SK-N-SH treated with all-trans-retinoic acid at 6 μM for 48 hours (cell line): ENCODE data around the gene C2orf81.
A peak's percentile ranks its signal among the peaks of the same experiment; 100 is the strongest.

ENCODE experiments used
- ATAC-seq: fragments of 200-7000 bp; cut with Tn5 transposase; 3 replicates; pipeline ENCODE4 v1.9.1; 2020; ENCODE audit warnings: mild to moderate bottlenecking, moderate library complexity
- ARNTL ChIP-seq: fragments of 450-650 bp; formaldehyde crosslinking; IDR thresholded peaks from 2 replicates; pipeline ENCODE4 v1.5.0; 2020; ENCODE audit warnings: low read depth, mild to moderate bottlenecking, moderate library complexity, borderline replicate concordance
- BACH2 ChIP-seq: fragments of 250-450 bp; sonication (Bioruptor Pico); IDR thresholded peaks from 2 replicates; pipeline ENCODE4 v1.9.0; 2021; ENCODE audit warnings: mild to moderate bottlenecking, borderline replicate concordance
- CSDC2 ChIP-seq: fragments of 250-450 bp; sonication (Bioruptor Pico); IDR thresholded peaks from 2 replicates; pipeline ENCODE4 v1.5.0; 2020; ENCODE audit warnings: mild to moderate bottlenecking, moderate library complexity
- ESRRG ChIP-seq: fragments of 250-450 bp; sonication (Bioruptor Pico); IDR thresholded peaks from 2 replicates; pipeline ENCODE4 v1.6.1; 2021; ENCODE audit warnings: mild to moderate bottlenecking
- GLIS3 ChIP-seq: fragments of 250-450 bp; sonication (Bioruptor Pico); IDR thresholded peaks from 2 replicates; pipeline ENCODE4 v1.5.0; 2020; ENCODE audit warnings: mild to moderate bottlenecking, moderate library complexity
- ISL1 ChIP-seq: fragments of 250-450 bp; sonication (Bioruptor Pico); IDR thresholded peaks from 2 replicates; pipeline ENCODE4 v2.1.2; 2022; ENCODE audit warnings: mild to moderate bottlenecking, moderate library complexity
- OSR1 ChIP-seq: fragments of 250-450 bp; sonication (Bioruptor Pico); IDR thresholded peaks from 2 replicates; pipeline ENCODE4 v1.8.0; 2022; ENCODE audit warnings: moderate library complexity, mild to moderate bottlenecking, inconsistent platforms
- RARB ChIP-seq: fragments of 250-450 bp; sonication (Bioruptor Pico); IDR thresholded peaks from 2 replicates; pipeline ENCODE4 v1.8.0; 2021; ENCODE audit warnings: mild to moderate bottlenecking, moderate library complexity
- SNAI2 ChIP-seq: fragments of 250-450 bp; sonication (Bioruptor Pico); IDR thresholded peaks from 2 replicates; pipeline ENCODE4 v1.5.0; 2020; ENCODE audit warnings: mild to moderate bottlenecking, moderate library complexity
- TCF4 ChIP-seq: fragments of 250-450 bp; sonication (Bioruptor Pico); IDR thresholded peaks from 2 replicates; pipeline ENCODE4 v1.8.0; 2021; ENCODE audit warnings: mild to moderate bottlenecking, moderate library complexity, borderline replicate concordance
- ZC3H10 ChIP-seq: fragments of 250-450 bp; sonication (Bioruptor Pico); IDR thresholded peaks from 2 replicates; pipeline ENCODE4 v1.5.1; 2021; ENCODE audit warnings: mild to moderate bottlenecking, moderate library complexity
- ZFP3 ChIP-seq: fragments of 250-450 bp; sonication (Bioruptor Pico); IDR thresholded peaks from 2 replicates; pipeline ENCODE4 v1.5.0; 2020; ENCODE audit warnings: mild to moderate bottlenecking, moderate library complexity
- ZNF565 ChIP-seq: fragments of 450-650 bp; formaldehyde crosslinking; conservative IDR thresholded peaks from 2 replicates; pipeline ENCODE4 v1.5.0; 2020; ENCODE audit warnings: low read depth, mild to moderate bottlenecking, moderate library complexity
- ZNF70 ChIP-seq: fragments of 450-650 bp; formaldehyde crosslinking; IDR thresholded peaks from 2 replicates; pipeline ENCODE4 v1.5.0; 2020; ENCODE audit warnings: mild to moderate bottlenecking, moderate library complexity
- ZNF8 ChIP-seq: fragments of 450-650 bp; formaldehyde crosslinking; IDR thresholded peaks from 2 replicates; pipeline ENCODE4 v1.5.0; 2020; ENCODE audit warnings: mild to moderate bottlenecking, moderate library complexity
- TF ChIP-seq, protein P1 (sequence below): fragments of 250-450 bp; sonication (Bioruptor Pico); IDR thresholded peaks from 2 replicates; pipeline ENCODE4 v1.5.1; 2020; ENCODE audit warnings: low read depth, mild to moderate bottlenecking, moderate library complexity
- TF ChIP-seq, protein P2 (sequence below): fragments of 250-450 bp; sonication (Bioruptor Pico); IDR thresholded peaks from 2 replicates; pipeline ENCODE4 v1.5.1; 2021; ENCODE audit warnings: mild to moderate bottlenecking, moderate library complexity
- TF ChIP-seq, protein P3 (sequence below): fragments of 250-450 bp; sonication (Bioruptor Pico); IDR thresholded peaks from 2 replicates; pipeline ENCODE4 v1.5.0; 2020; ENCODE audit warnings: mild to moderate bottlenecking, moderate library complexity
- TF ChIP-seq, protein P4 (sequence below): fragments of 250-450 bp; sonication (Bioruptor Pico); IDR thresholded peaks from 2 replicates; pipeline ENCODE4 v1.8.0; 2020; ENCODE audit warnings: mild to moderate bottlenecking, moderate library complexity, borderline replicate concordance

C2orf81 gene

DNA sequence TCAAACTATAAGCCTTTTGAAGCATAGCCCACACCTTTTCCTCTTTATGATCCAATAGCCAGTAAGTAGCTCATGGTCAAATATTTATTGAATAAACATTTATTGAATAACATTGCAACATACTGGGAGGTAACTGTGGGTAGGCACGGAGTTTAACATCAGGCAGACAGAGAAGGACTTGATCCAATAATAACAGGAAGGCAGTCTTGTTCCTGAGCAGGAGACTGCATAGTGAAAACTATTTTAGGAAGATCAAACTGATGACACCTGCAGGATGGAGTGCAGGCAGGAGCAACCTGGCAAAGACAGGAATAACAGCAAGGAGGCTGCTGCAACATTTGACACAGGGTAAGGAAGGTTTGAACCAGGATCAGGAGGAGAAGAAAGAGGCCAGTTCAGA is 38.2 kb downstream of the C2orf81 start:
- TF ChIP-seq RARB (CRISPR knock-in tag) (no peak), ZC3H10 (CRISPR knock-in tag) (no peak), SNAI2 (no peak), CSDC2 (no peak), ZNF565 (no peak), GLIS3 (CRISPR knock-in tag) (no peak), ARNTL (no peak), OSR1 (CRISPR knock-in tag) (no peak), TCF4 (CRISPR knock-in tag) (no peak)
- TF ChIP-seq, protein P1, sequence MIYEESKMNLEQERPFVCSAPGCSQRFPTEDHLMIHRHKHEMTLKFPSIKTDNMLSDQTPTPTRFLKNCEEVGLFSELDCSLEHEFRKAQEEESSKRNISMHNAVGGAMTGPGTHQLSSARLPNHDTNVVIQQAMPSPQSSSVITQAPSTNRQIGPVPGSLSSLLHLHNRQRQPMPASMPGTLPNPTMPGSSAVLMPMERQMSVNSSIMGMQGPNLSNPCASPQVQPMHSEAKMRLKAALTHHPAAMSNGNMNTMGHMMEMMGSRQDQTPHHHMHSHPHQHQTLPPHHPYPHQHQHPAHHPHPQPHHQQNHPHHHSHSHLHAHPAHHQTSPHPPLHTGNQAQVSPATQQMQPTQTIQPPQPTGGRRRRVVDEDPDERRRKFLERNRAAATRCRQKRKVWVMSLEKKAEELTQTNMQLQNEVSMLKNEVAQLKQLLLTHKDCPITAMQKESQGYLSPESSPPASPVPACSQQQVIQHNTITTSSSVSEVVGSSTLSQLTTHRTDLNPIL (CRISPR knock-in tag): no peak
- TF ChIP-seq, protein P2, sequence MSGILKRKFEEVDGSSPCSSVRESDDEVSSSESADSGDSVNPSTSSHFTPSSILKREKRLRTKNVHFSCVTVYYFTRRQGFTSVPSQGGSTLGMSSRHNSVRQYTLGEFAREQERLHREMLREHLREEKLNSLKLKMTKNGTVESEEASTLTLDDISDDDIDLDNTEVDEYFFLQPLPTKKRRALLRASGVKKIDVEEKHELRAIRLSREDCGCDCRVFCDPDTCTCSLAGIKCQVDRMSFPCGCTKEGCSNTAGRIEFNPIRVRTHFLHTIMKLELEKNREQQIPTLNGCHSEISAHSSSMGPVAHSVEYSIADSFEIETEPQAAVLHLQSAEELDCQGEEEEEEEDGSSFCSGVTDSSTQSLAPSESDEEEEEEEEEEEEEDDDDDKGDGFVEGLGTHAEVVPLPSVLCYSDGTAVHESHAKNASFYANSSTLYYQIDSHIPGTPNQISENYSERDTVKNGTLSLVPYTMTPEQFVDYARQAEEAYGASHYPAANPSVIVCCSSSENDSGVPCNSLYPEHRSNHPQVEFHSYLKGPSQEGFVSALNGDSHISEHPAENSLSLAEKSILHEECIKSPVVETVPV (CRISPR knock-in tag): no peak
- no peak for ATAC-seq

DNA sequence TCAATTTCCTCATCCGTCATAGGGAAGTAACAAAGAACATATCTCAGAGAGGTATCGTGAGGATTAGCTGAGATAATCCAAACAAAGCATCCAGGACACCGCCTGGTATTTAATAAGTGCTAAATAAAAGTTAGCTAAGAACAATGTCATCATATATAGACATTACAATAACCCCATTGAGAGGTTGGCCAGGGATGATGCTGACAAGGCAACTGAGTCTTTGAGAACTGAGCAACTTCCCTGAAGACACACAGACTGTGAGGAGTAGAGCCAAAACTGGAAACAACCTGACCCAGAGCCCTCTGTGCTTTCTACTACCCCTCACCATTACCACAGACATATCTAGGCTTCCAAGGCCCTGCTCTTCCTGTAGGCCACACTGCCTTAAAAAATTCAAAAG is 39.7 kb downstream of the C2orf81 start:
- ATAC-seq: no peak

DNA sequence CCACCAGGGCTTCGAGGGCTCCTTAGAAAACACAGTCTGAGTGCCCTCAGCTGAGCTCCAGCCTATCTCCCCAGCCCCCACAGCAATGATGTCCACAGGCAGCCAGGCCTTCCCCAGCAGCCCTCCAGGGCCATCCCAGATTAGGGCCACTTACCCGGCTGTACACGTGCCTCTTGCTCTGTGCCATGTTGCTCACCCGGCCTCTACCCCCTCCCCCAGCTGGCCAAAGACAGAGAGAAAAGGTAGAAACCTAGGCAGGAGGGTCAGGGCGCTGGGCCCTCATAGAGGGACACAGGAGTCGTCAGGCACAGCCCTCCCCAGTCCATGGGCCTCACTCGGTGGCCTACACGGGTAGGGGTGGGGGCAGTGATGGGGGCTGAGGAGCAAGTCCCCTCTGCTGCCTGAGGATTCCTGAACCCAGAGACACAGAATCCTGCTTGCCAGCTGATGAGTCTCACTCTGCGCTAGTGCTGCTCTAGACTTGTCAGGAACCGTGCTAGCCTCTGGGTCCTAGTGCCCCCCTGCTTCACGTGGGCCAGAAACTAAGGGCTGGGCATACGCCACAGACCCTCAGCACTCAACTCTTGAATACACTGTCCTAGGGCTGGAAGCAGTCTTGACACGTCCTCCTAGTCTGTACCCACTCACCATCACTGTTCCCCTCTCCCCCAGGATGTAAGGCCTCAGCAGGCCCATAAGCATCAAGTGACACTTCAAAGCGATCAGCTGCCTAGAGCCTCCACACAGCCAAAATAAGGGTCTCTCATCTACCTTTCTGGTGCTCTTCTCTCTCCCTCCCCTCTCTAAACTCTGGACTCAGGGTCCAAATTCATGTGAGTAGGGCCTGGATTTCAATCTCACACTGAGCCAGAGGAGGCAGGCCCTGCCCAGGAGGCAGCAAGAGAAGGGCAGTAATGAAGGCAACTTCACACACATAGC is 41.3 kb downstream of the C2orf81 start, which contains the start of gene DCTN1:
Gene DCTN1, minus strand, starts transcription at position 461 of the 939 bp plus-strand sequence. Its CDS starts 274 bp downstream, at position 187.
- TF ChIP-seq GLIS3 (CRISPR knock-in tag): no peak
- TF ChIP-seq, protein P3, sequence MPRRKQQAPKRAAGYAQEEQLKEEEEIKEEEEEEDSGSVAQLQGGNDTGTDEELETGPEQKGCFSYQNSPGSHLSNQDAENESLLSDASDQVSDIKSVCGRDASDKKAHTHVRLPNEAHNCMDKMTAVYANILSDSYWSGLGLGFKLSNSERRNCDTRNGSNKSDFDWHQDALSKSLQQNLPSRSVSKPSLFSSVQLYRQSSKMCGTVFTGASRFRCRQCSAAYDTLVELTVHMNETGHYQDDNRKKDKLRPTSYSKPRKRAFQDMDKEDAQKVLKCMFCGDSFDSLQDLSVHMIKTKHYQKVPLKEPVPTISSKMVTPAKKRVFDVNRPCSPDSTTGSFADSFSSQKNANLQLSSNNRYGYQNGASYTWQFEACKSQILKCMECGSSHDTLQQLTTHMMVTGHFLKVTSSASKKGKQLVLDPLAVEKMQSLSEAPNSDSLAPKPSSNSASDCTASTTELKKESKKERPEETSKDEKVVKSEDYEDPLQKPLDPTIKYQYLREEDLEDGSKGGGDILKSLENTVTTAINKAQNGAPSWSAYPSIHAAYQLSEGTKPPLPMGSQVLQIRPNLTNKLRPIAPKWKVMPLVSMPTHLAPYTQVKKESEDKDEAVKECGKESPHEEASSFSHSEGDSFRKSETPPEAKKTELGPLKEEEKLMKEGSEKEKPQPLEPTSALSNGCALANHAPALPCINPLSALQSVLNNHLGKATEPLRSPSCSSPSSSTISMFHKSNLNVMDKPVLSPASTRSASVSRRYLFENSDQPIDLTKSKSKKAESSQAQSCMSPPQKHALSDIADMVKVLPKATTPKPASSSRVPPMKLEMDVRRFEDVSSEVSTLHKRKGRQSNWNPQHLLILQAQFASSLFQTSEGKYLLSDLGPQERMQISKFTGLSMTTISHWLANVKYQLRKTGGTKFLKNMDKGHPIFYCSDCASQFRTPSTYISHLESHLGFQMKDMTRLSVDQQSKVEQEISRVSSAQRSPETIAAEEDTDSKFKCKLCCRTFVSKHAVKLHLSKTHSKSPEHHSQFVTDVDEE (CRISPR knock-in tag): no peak
- TF ChIP-seq ZC3H10 (CRISPR knock-in tag): no peak
- TF ChIP-seq ZNF70 (CRISPR knock-in tag): no peak
- no peak for TF ChIP-seq ZNF565
- no peak for TF ChIP-seq ESRRG (CRISPR knock-in tag)
- TF ChIP-seq CSDC2: no peak
- TF ChIP-seq ZFP3 (CRISPR knock-in tag): no peak
- TF ChIP-seq, protein P4, sequence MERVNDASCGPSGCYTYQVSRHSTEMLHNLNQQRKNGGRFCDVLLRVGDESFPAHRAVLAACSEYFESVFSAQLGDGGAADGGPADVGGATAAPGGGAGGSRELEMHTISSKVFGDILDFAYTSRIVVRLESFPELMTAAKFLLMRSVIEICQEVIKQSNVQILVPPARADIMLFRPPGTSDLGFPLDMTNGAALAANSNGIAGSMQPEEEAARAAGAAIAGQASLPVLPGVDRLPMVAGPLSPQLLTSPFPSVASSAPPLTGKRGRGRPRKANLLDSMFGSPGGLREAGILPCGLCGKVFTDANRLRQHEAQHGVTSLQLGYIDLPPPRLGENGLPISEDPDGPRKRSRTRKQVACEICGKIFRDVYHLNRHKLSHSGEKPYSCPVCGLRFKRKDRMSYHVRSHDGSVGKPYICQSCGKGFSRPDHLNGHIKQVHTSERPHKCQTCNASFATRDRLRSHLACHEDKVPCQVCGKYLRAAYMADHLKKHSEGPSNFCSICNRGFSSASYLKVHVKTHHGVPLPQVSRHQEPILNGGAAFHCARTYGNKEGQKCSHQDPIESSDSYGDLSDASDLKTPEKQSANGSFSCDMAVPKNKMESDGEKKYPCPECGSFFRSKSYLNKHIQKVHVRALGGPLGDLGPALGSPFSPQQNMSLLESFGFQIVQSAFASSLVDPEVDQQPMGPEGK (CRISPR knock-in tag): no peak
- no peak for TF ChIP-seq ZNF8 (CRISPR knock-in tag)
- TF ChIP-seq, protein P1 (CRISPR knock-in tag): no peak
- peak; percentile 98 for ATAC-seq

More for the DNA sequence above, 39.7 kb downstream of the C2orf81 start:
- no peak for TF ChIP-seq ZNF8 (CRISPR knock-in tag)
- no peak for TF ChIP-seq RARB (CRISPR knock-in tag)
- no peak for TF ChIP-seq BACH2 (CRISPR knock-in tag)
- no peak for TF ChIP-seq CSDC2
- TF ChIP-seq, protein P3 (CRISPR knock-in tag): no peak
- no peak for TF ChIP-seq ISL1
- TF ChIP-seq, protein P4 (CRISPR knock-in tag): no peak
- no peak for TF ChIP-seq SNAI2
